Spinal cord (tissue), 10 donors: ENCODE measurements around the gene STRN3. TPM values are rescaled to one million over a fixed set of nuclear protein-coding genes. Genes with fewer than 3 reads are reported as not detected.
"Not testable (repeated sequence)": the region's sequence is repeated elsewhere in the genome, so short reads cannot be mapped to it uniquely, and the experiment has no call there.

ENCODE experiments used
- DNase-seq, 6 donors: peaks; one replicate each; pipeline versions ENCODE4 v3.0.0 to v3.0.0-alpha.2; 2013 to 2015; ENCODE audit warnings: low spot score in 6 of 6, low read depth in 4 of 6
- H3K27ac ChIP-seq: one replicate; pipeline ENCODE4 v1.5.1; 2013; ENCODE audit warnings: low read depth, low read length, control low read depth
- H3K27me3 ChIP-seq: one replicate; pipeline ENCODE4 v1.6.1; 2013; ENCODE audit warnings: low read length; ENCODE audit not compliant: control insufficient read depth, insufficient read depth
- H3K36me3 ChIP-seq: one replicate; pipeline ENCODE4 v1.6.1; 2013; ENCODE audit warnings: low read length; ENCODE audit not compliant: control insufficient read depth, insufficient read depth
- H3K4me1 ChIP-seq: one replicate; pipeline ENCODE4 v1.6.1; 2013; ENCODE audit warnings: low read length; ENCODE audit not compliant: control insufficient read depth, insufficient read depth
- H3K4me3 ChIP-seq: one replicate; pipeline ENCODE4 v1.5.1; 2013; ENCODE audit warnings: low read depth, low read length, control low read depth
- H3K9me3 ChIP-seq: one replicate; pipeline ENCODE4 v1.6.1; 2013; ENCODE audit warnings: low read length; ENCODE audit not compliant: control insufficient read depth, insufficient read depth
- WGBS: methylation state at CpG from one replicate; pipeline ENCODE4 v1.1.5; 2013; ENCODE audit warnings: missing lambda C conversion rate; ENCODE audit not compliant: insufficient coverage; 5-methylcytosine and 5-hydroxymethylcytosine counted together
- long read RNA-seq, 4 donors: transcript quantifications; one replicate each; lab custom pipeline, GENCODE V29; 2026
- polyA plus RNA-seq, 2 donors: library from polyadenylated mRNA; unstranded; fragments of 120-200 nt; gene quantifications; one replicate each; pipeline ENCODE4 v1.2.1, GENCODE V29; 2013; ENCODE audit not compliant: insufficient read length in 2 of 2
- total RNA-seq, 2 donors: library from RNA; depleted of rRNA in 1 of 2; stranded (reverse); fragments of 120-200 nt in 1 of 2; fragments of >200 nt in 1 of 2; gene quantifications; one replicate each; pipeline versions ENCODE4 v1.2.3 to v1.2.4, GENCODE V29; 2013 to 2014
- donor health status: healthy.

STRN3 gene
- 10 to 100 TPM; 54.4 to 72.7 TPM for total RNA-seq
- polyA plus RNA-seq, result 10 to 100 TPM; 31.6 to 37.2 TPM
- long read RNA-seq, donor 1, partial matches to known transcripts, result 0 of 2 reads
- long read RNA-seq, donor 1, other reads (novel, unspliced or antisense), result 0 of 2 reads
- long read RNA-seq, donor 2, partial matches to known transcripts, result 0 of 1 reads
- long read RNA-seq, donor 2, other reads (novel, unspliced or antisense), result 0 of 1 reads
- long read RNA-seq, donor 3, partial matches to known transcripts, result 0 of 1 reads
- long read RNA-seq, donor 3, other reads (novel, unspliced or antisense), result 0 of 1 reads
- long read RNA-seq, donor 4, partial matches to known transcripts, result 27 of 43 reads
- long read RNA-seq, donor 4, other reads (novel, unspliced or antisense), result 15 of 43 reads

- H3K27ac ChIP-seq, result peak within 1 kb of the TSS; percentile 99
- peak in 1 of 6 donors; percentile 5 for DNase-seq
- no peaks in the 10 kb centered on the region for H3K9me3 ChIP-seq
- H3K36me3 ChIP-seq, result no peaks in the 10 kb centered on the region
- WGBS, result under 1% methylated on average over 15 of the region's 31 CpGs
- no peaks in the 10 kb centered on the region for H3K27me3 ChIP-seq
- peak within 1 kb of the TSS; percentile 96 for H3K4me3 ChIP-seq
- H3K4me1 ChIP-seq, result peaks cover 5% of the 10 kb centered on the region
These were observed at the start of gene STRN3 for GRCh38 chr14:31026077-31026449. STRN3 (minus strand) TSS chr14:31026379; CDS start chr14:31026185, 194 bp downstream.

- peaks cover 20% of the 10 kb centered on the region for H3K36me3 ChIP-seq
- no peak overlapping the region for H3K4me3 ChIP-seq
- no peak overlapping the region for H3K27ac ChIP-seq
- H3K4me1 ChIP-seq, result no peaks in the 10 kb centered on the region
- DNase-seq, result no peak
- H3K9me3 ChIP-seq, result no peaks in the 10 kb centered on the region
- no CpG with 5 or more reads among the region's 2 CpGs for WGBS
- H3K27me3 ChIP-seq, result no peaks in the 10 kb centered on the region
These were observed 49.0 kb upstream of the STRN3 start for GRCh38 chr14:31075144-31075543.

- no peak for DNase-seq
- H3K27ac ChIP-seq, result no peak overlapping the region
- H3K4me1 ChIP-seq, result no peaks in the 10 kb centered on the region
- H3K36me3 ChIP-seq, result peaks cover 20% of the 10 kb centered on the region
- no peaks in the 10 kb centered on the region for H3K9me3 ChIP-seq
- no CpG with 5 or more reads among the region's 2 CpGs for WGBS
- no peak overlapping the region for H3K4me3 ChIP-seq
- no peaks in the 10 kb centered on the region for H3K27me3 ChIP-seq
These were observed 45.0 kb upstream of the STRN3 start for GRCh38 chr14:31071151-31071550.

- Histone ChIP-seq H3K27me3 (no peaks in the 10 kb centered on the region), H3K36me3 (peaks cover 20% of the 10 kb centered on the region), H3K4me3 (no peak overlapping the region), H3K9me3 (no peaks in the 10 kb centered on the region), H3K4me1 (no peaks in the 10 kb centered on the region), H3K27ac (no peak overlapping the region)
- WGBS, result 93% methylated on average over 3 of the region's 5 CpGs
- no peak for DNase-seq
These were observed 44.3 kb upstream of the STRN3 start for GRCh38 chr14:31070431-31070830.

- H3K9me3 ChIP-seq, result no peaks in the 10 kb centered on the region
- no peak for DNase-seq
- no peak overlapping the region for H3K27ac ChIP-seq
- H3K4me3 ChIP-seq, result no peak overlapping the region
- H3K4me1 ChIP-seq, result no peaks in the 10 kb centered on the region
- H3K27me3 ChIP-seq, result no peaks in the 10 kb centered on the region
- H3K36me3 ChIP-seq, result peaks cover 17% of the 10 kb centered on the region
- no CpG with 5 or more reads among the region's 3 CpGs for WGBS
These were observed 43.2 kb upstream of the STRN3 start for GRCh38 chr14:31069343-31069742.

- H3K9me3 ChIP-seq, result no peaks in the 10 kb centered on the region
- no peak for DNase-seq
These were observed 42.1 kb upstream of the STRN3 start for GRCh38 chr14:31068235-31068634.

GRCh38 chr14:31062908-31063307 is 36.7 kb upstream of the STRN3 start:
- not testable (repeated sequence) for H3K9me3 ChIP-seq, H3K27ac ChIP-seq, H3K4me1 ChIP-seq, H3K4me3 ChIP-seq, H3K27me3 ChIP-seq, DNase-seq, H3K36me3 ChIP-seq
- no CpG with 5 or more reads among the region's 8 CpGs for WGBS

More at GRCh38 chr14:31068235-31068634, 42.1 kb upstream of the STRN3 start:
- no peak overlapping the region for H3K27ac ChIP-seq
- WGBS, result no CpG with 5 or more reads among the region's 1 CpG
- H3K36me3 ChIP-seq, result peaks cover 9% of the 10 kb centered on the region
- H3K27me3 ChIP-seq, result no peaks in the 10 kb centered on the region
- H3K4me1 ChIP-seq, result no peaks in the 10 kb centered on the region
- H3K4me3 ChIP-seq, result no peak overlapping the region

- no peaks in the 10 kb centered on the region for H3K9me3 ChIP-seq
- no peaks in the 10 kb centered on the region for H3K4me1 ChIP-seq
- H3K4me3 ChIP-seq, result no peak overlapping the region
- DNase-seq, result no peak
- H3K27ac ChIP-seq, result no peak overlapping the region
- no peaks in the 10 kb centered on the region for H3K27me3 ChIP-seq
- H3K36me3 ChIP-seq, result no peaks in the 10 kb centered on the region
- 100% methylated on average over 3 of the region's 6 CpGs for WGBS
These were observed 34.2 kb upstream of the STRN3 start for GRCh38 chr14:31060253-31060875.

- no peaks in the 10 kb centered on the region for H3K9me3 ChIP-seq
- no peaks in the 10 kb centered on the region for H3K27me3 ChIP-seq
- H3K4me3 ChIP-seq, result no peak overlapping the region
- H3K4me1 ChIP-seq, result no peaks in the 10 kb centered on the region
- no peak overlapping the region for H3K27ac ChIP-seq
- DNase-seq, result no peak
- H3K36me3 ChIP-seq, result no peaks in the 10 kb centered on the region
- no CpG with 5 or more reads among the region's 1 CpG for WGBS
These were observed 33.2 kb upstream of the STRN3 start for GRCh38 chr14:31059152-31059924.
